ENCODE results near the gene CHIC2.

The CHIC2 gene

GRCh38 chr4:54093324-54094240, 29.2 kb upstream of the CHIC2 start:
- in situ Hi-C loops (cut with HindIII; ENCODE audit: low sequenced_read_pairs): no loop called here

GRCh38 chr4:54092405-54093323, 28.3 kb upstream of the CHIC2 start:
- in situ Hi-C loops (cut with HindIII; ENCODE audit: low sequenced_read_pairs): no loop called here

GRCh38 chr4:54091637-54092404, 27.4 kb upstream of the CHIC2 start:
- in situ Hi-C loops (cut with HindIII; ENCODE audit: low sequenced_read_pairs): no loop called here

GRCh38 chr4:54090804-54091623, 26.6 kb upstream of the CHIC2 start:
- in situ Hi-C loops (cut with HindIII; ENCODE audit: low sequenced_read_pairs): no loop called here

GRCh38 chr4:54090404-54090803, 26.0 kb upstream of the CHIC2 start:
- in situ Hi-C loops (cut with HindIII; ENCODE audit: low sequenced_read_pairs): no loop called here

GRCh38 chr4:54089875-54090274, 25.5 kb upstream of the CHIC2 start:
- in situ Hi-C loops (cut with HindIII; ENCODE audit: low sequenced_read_pairs): no loop called here

- in situ Hi-C loops (cut with HindIII; ENCODE audit: low sequenced_read_pairs): no loop called here
These were observed 20.9 kb upstream of the CHIC2 start for GRCh38 chr4:54085284-54085683.

- in situ Hi-C loops (cut with HindIII; ENCODE audit: low sequenced_read_pairs): no loop called here
These were observed 17.8 kb upstream of the CHIC2 start for GRCh38 chr4:54082168-54082567.

GRCh38 chr4:54077812-54078211, 13.4 kb upstream of the CHIC2 start:
- in situ Hi-C loops (cut with HindIII; ENCODE audit: low sequenced_read_pairs): no loop called here

- in situ Hi-C loops (cut with HindIII; ENCODE audit: low sequenced_read_pairs): no loop called here
These were observed 12.3 kb upstream of the CHIC2 start for GRCh38 chr4:54076673-54077072.

GRCh38 chr4:54074381-54074780, 10.0 kb upstream of the CHIC2 start:
- in situ Hi-C loops (cut with HindIII; ENCODE audit: low sequenced_read_pairs): no loop called here

GRCh38 chr4:54073271-54073880, 9.0 kb upstream of the CHIC2 start:
- in situ Hi-C loops (cut with HindIII; ENCODE audit: low sequenced_read_pairs): no loop called here

- in situ Hi-C loops (cut with HindIII; ENCODE audit: low sequenced_read_pairs): no loop called here
These were observed 2.8 kb upstream of the CHIC2 start for GRCh38 chr4:54067166-54067565.

- in situ Hi-C loops (cut with HindIII; ENCODE audit: low sequenced_read_pairs): no loop called here
These were observed 2.3 kb upstream of the CHIC2 start for GRCh38 chr4:54066718-54067129.

- in situ Hi-C loops (cut with HindIII; ENCODE audit: low sequenced_read_pairs): no loop called here
These were observed 1.6 kb upstream of the CHIC2 start for GRCh38 chr4:54066088-54066415.

- in situ Hi-C loops (cut with HindIII; ENCODE audit: low sequenced_read_pairs): no loop called here
These were observed 1.1 kb upstream of the CHIC2 start for GRCh38 chr4:54065282-54066087.

- in situ Hi-C loops (cut with HindIII; ENCODE audit: low sequenced_read_pairs): no loop called here
These were observed 578 bp downstream of the CHIC2 start for GRCh38 chr4:54063737-54064316.

GRCh38 chr4:54063229-54063628, 1.2 kb downstream of the CHIC2 start:
- in situ Hi-C loops (cut with HindIII; ENCODE audit: low sequenced_read_pairs): no loop called here

GRCh38 chr4:54062392-54062791, 2.0 kb downstream of the CHIC2 start:
- in situ Hi-C loops (cut with HindIII; ENCODE audit: low sequenced_read_pairs): no loop called here

Measured in DLD1 (cell line).